ENCODE results near the gene POR.

POR gene

GRCh38 chr7:75921479-75921878, 6.5 kb downstream of the POR start:
- TF ChIP-seq CTCF (IDR thresholded peaks at IDR 0.05; ENCODE audit: borderline replicate concordance, insufficient read depth, low read depth, low read length), result no peak
- no peak overlapping the region for H3K4me3 ChIP-seq (ENCODE audit: low read depth, low read length)

- TF ChIP-seq CTCF (IDR thresholded peaks at IDR 0.05; ENCODE audit: borderline replicate concordance, insufficient read depth, low read depth, low read length), result no peak
- no peak overlapping the region for H3K4me3 ChIP-seq (ENCODE audit: low read depth, low read length)
Observed at GRCh38 chr7:75922966-75923603, 8.1 kb downstream of the POR start.

GRCh38 chr7:75924256-75924655, 9.3 kb downstream of the POR start:
- no peak overlapping the region for H3K4me3 ChIP-seq (ENCODE audit: low read depth, low read length)
- no peak for TF ChIP-seq CTCF (IDR thresholded peaks at IDR 0.05; ENCODE audit: borderline replicate concordance, insufficient read depth, low read depth, low read length)

GRCh38 chr7:75924889-75925288, 9.9 kb downstream of the POR start:
- H3K4me3 ChIP-seq (ENCODE audit: low read depth, low read length), result no peak overlapping the region
- no peak for TF ChIP-seq CTCF (IDR thresholded peaks at IDR 0.05; ENCODE audit: borderline replicate concordance, insufficient read depth, low read depth, low read length)

GRCh38 chr7:75925717-75926435, 10.9 kb downstream of the POR start:
- H3K4me3 ChIP-seq (ENCODE audit: low read depth, low read length), result no peak overlapping the region
- TF ChIP-seq CTCF (IDR thresholded peaks at IDR 0.05; ENCODE audit: borderline replicate concordance, insufficient read depth, low read depth, low read length), result no peak

- no peak overlapping the region for H3K4me3 ChIP-seq (ENCODE audit: low read depth, low read length)
- no peak for TF ChIP-seq CTCF (IDR thresholded peaks at IDR 0.05; ENCODE audit: borderline replicate concordance, insufficient read depth, low read depth, low read length)
Observed at GRCh38 chr7:75928568-75928914, 13.6 kb downstream of the POR start.

- no peak overlapping the region for H3K4me3 ChIP-seq (ENCODE audit: low read depth, low read length)
- TF ChIP-seq CTCF (IDR thresholded peaks at IDR 0.05; ENCODE audit: borderline replicate concordance, insufficient read depth, low read depth, low read length), result no peak
Observed at GRCh38 chr7:75931680-75932079, 16.7 kb downstream of the POR start.
